ENCODE measurements around the gene MAPK9.

The MAPK9 gene

GRCh38 chr5:180222056-180222455, 69.8 kb downstream of the MAPK9 start:
- DNase-seq: no peak

GRCh38 chr5:180217797-180218196, 74.1 kb downstream of the MAPK9 start:
- no peak for DNase-seq

GRCh38 chr5:180216646-180217171, 75.2 kb downstream of the MAPK9 start:
- no peak for DNase-seq

GRCh38 chr5:180215783-180216630, 75.9 kb downstream of the MAPK9 start:
- no peak for DNase-seq

- no peak for DNase-seq
Measured at GRCh38 chr5:180214870-180215770, 76.8 kb downstream of the MAPK9 start.

- DNase-seq: no peak
Measured at GRCh38 chr5:180213657-180214207, 78.2 kb downstream of the MAPK9 start.

GRCh38 chr5:180213256-180213600, 78.7 kb downstream of the MAPK9 start:
- no peak for DNase-seq

GRCh38 chr5:180212363-180213255, 79.3 kb downstream of the MAPK9 start:
- DNase-seq: peak; percentile 20

GRCh38 chr5:180211761-180212035, 80.2 kb downstream of the MAPK9 start:
- DNase-seq: no peak

- no peak for DNase-seq
Measured at GRCh38 chr5:180210961-180211760, 80.7 kb downstream of the MAPK9 start.

- peak; percentile 24 for DNase-seq
Measured at GRCh38 chr5:180210077-180210476, 81.8 kb downstream of the MAPK9 start.

GRCh38 chr5:180209137-180209581, 82.7 kb downstream of the MAPK9 start, which contains the start of gene RASGEF1C:
TSS of gene RASGEF1C (minus strand) at chr5:180209211. CDS start at chr5:180138052, 71,159 bp downstream.
- peak; percentile 86 for DNase-seq

- DNase-seq: peak; percentile 68
Measured at GRCh38 chr5:180208435-180209081, 83.3 kb downstream of the MAPK9 start.

GRCh38 chr5:180208038-180208434, 83.8 kb downstream of the MAPK9 start:
- no peak for DNase-seq

GRCh38 chr5:180207593-180207992, 84.3 kb downstream of the MAPK9 start:
- no peak for DNase-seq

- DNase-seq: no peak
Measured at GRCh38 chr5:180206993-180207392, 84.9 kb downstream of the MAPK9 start.

- DNase-seq: no peak
Measured at GRCh38 chr5:180205916-180206315, 86.0 kb downstream of the MAPK9 start.

- DNase-seq: no peak
Measured at GRCh38 chr5:180204276-180204819, 87.5 kb downstream of the MAPK9 start.

- no peak for DNase-seq
Measured at GRCh38 chr5:180202939-180203573, 88.8 kb downstream of the MAPK9 start.

Measured in NCI-H69 (cell line).